HG02571 (cell line): ENCODE measurements around the gene RELB.
"Not testable (repeated sequence)": the region's sequence is repeated elsewhere in the genome, so short reads cannot be mapped to it uniquely, and the experiment has no call there.

ENCODE experiments used
- ATAC-seq: cut with Tn5 transposase; IDR thresholded peaks from one replicate; pipeline ENCODE4 v1.9.1; 2021; ENCODE audit warnings: mild to moderate bottlenecking, moderate library complexity; ENCODE audit not compliant: unreplicated experiment

Gene RELB, protein sequence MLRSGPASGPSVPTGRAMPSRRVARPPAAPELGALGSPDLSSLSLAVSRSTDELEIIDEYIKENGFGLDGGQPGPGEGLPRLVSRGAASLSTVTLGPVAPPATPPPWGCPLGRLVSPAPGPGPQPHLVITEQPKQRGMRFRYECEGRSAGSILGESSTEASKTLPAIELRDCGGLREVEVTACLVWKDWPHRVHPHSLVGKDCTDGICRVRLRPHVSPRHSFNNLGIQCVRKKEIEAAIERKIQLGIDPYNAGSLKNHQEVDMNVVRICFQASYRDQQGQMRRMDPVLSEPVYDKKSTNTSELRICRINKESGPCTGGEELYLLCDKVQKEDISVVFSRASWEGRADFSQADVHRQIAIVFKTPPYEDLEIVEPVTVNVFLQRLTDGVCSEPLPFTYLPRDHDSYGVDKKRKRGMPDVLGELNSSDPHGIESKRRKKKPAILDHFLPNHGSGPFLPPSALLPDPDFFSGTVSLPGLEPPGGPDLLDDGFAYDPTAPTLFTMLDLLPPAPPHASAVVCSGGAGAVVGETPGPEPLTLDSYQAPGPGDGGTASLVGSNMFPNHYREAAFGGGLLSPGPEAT

DNA sequence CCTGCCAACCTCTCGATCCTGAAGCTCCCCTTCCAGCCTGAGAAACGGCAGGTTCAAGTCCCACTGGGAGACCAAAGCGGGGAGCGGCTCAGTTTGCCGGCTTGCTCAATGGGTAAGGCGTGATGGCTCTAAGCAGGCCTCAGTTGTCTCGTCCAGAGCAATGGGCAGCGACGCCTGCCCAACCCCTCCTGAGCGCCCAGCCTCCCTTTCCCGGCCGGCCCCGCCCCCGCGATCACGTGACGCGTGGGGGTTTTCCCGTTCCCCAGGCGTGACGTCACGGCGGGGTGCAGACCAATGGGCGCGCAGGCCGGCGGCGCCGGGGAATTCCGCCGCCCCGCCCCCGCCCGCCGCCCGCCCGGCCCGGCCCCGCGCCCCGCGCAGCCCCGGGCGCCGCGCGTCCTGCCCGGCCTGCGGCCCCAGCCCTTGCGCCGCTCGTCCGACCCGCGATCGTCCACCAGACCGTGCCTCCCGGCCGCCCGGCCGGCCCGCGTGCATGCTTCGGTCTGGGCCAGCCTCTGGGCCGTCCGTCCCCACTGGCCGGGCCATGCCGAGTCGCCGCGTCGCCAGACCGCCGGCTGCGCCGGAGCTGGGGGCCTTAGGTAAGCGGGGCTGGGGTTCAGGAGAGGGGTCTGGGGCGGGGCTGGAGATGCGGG, at the start of gene RELB:
Gene RELB (plus strand): TSS at position 378 of the 653 bp plus-strand sequence. CDS start 116 bp downstream, at position 494.
- peak; percentile 45 for ATAC-seq

DNA sequence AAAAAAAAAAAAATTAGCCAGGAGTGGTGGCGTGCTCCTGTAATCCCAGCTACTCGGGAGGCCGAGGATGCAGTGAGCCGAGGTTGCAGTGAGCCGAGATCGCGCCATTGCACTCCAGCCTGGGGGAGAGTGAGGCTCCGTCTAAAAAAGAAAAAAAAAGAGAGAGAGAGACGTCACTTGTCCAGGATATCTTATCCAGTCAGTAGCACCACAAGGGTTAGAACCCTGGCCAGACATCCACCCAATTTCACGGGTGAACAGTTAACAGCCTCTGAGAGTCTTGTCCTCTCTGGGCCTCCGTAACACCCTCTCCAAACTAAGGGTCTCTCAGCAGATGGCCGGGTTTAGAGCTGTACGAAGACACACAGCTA, 47.0 kb upstream of the RELB start:
- ATAC-seq, result no peak

DNA sequence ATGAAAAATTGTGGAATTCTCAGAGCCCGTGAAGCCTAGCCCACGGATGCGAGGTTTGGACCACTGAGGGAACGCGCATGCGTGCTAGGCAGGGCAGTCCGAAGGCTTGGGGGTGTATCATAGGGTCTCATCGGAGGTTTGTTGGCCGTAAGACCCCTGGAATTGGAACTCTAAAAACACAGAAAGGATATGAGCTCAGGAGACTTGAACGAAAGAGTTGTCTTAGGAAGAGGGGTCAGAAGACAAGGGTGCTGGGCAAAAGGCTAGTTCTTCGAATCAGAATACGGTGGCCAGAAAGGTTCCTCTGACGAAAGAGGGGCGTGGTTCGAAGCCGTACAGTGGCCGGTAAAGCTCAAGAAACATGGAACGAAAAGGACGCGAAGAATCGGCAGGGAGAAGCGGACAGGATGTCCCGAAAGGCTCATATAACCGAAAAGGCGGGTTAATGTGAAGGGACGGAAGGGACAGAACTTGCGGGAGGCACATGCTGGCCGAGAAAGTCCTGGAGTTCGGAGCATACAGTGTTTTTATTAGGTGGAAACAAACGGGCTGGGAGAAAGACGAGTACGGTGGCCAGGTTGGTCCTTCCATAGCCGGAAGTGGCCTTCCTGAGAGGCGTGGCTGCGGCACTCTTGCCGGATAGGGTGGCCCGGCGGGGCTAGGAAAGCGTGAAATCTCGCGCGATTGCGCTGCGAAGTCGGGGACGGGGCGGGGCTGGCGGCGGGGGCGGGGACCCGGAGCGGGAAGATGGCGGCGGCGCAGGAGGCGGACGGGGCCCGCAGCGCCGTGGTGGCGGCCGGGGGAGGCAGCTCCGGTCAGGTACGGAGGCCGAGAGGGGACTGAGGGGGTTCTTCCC, 46.4 kb upstream of the RELB start, which contains the start of gene CLPTM1:
Gene CLPTM1 (plus strand): TSS at position 732 of the 856 bp plus-strand sequence. CDS start 16 bp downstream, at position 748.
- peak; percentile 77 for ATAC-seq

DNA sequence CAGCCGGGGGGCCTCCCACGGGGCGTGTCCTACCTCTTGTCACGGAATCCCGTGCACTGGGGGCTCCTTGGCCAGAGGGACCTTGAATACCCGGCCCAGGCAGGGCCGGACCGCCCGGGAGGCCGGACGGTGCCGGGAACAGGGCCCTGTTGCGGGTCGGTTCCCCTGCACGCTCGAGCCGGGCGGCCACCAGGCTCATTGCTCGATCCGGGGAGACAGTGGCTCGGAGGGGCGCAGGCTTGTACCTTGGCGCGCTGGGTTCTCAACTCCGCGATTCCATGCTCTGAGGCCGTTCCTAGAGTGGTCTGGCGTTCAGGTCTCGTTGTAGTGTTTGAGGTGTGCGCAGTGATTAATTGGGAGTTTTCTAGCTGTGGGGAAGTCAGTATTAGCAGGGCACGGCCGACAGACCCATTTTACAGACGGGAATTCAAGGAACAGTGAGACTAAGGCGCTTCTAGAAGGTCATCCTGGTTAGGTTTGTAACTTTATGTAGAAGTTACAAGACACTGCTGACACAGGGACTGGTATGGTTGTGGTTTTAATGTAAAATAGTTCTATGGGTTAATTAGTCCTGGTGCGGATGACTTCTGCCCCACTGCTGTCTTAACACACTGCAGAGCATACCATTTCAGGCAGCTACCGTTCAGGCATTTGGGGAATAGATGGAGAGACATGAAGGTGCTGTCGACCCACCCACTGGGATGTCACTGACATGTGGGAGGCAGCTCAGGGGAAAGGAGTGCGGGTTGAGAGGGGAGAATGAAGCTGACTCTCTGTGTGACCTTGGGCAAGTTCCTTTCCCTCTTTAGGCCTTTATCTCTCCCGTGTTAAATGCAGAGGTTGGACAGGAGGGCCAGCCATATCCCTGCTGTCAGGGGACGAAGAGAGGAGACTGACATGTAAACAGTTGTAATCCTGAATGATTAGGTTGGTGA, 45.5 kb upstream of the RELB start:
- ATAC-seq, result peak; percentile 9

DNA sequence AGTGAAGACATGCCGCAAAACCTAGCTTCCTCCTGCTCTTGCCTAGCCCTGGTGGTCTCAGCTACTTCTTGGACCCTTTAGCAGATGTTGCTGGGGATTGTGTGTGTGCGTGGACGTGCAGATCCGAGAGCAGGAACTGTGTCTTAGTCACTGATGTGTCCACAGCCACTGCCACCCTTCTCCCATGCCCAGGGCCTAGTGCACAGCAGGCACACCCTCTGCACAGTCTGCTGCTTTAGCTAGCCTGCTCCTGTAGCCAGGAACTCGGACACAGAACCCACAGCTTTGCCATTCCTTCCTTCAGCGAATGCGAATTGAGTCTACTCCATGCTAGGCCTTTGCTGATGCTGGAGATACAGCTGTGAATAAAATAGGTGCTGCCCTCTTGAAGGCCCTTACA, 43.7 kb upstream of the RELB start:
- no peak for ATAC-seq

DNA sequence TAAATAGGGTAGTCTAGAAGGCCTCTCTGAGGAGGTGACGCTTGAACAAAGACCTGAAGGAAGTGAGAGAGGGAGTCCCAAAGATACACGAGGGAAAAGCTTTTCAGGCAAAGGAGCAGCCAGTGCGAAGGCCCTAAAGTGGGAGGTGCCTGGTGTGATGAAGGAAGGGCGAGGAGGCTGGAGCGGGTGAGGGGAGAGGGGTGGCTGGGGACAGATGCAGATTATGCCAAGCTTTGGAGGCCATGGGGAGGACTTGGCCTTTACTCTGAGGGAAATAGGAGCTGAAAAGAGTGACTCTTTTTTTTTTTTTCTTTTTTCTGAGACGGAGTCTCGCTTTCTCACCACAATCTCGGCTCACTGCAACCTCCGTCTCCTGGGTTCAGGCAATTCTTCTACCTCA, 43.2 kb upstream of the RELB start:
- ATAC-seq, result no peak

DNA sequence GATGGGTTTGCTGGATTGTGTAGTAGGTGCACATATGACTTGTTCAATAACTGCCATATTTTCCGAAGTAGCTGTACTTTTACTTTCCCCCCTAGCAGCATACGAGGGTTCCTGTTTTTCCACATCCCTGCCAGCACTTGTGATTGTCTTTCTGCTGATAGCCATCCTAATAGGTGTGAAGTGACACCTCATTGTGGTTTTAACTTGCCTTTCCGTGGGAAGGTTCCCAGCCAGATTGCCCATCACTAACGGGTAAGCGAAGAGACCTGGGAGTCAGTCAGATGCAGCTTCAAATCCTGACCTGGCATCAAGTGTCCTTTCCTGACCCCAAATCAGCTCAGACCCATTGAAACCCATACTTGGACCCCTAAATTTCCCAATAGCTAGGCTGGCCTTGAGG, 41.6 kb upstream of the RELB start:
- no peak for ATAC-seq

DNA sequence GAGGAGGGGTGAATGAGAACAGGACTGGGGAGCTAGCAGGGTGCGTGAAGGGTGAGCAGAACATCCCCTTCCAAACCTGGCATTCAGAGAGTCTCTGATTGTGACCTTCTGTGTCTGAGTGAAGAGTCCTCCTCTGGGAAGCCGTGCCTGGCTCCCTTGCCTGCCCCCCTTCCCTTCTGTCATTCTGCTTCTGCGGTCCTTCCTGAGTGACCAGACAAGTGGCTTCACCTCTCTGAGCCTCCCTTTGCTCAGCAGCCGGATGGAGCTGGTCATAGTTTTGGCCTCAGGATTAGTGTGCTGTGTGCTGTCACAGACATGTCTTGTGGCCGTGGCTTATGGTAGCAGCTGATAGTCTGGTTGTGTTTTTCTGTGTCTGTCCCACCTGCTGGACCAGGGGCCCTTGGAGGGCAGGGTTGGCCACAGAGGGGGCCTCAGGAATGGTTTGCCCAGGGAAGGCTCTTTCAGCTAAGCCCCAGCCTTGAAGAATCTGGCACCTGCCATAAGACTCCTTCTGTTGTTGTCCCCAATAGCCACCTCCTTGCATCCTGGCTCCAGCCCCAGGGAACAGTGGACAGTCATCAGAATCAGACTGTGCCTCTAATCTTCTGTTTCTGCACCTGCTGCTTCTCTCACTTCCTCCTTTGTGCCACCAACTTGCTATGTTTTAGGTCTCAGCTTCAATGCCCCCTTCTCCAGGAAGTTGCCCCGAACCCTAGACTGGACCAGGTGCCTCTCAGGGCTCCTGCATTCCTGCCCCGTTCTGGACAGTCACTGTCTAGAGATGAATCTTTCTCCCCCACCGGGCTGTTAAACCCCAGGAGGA, 40.1 kb upstream of the RELB start:
- no peak for ATAC-seq

DNA sequence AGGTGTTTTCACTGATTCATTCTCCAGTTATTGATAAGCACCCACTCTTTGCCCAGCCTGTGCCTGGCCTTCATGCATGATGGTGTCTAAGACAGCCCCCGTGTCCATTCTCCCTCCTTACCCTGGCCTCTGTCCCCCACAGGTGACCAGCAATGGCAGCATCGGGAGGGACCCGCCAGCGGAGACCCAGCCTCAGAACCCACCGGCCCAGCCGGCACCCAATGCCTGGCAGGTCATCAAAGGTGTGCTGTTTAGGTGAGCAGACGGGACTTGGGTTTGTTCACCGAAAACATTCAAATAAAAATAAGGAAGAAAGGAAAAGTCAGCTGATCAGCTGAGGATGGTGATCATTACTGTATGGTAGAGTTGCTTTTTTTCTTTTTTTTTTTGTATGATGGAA, 39.4 kb upstream of the RELB start:
- ATAC-seq, result no peak

DNA sequence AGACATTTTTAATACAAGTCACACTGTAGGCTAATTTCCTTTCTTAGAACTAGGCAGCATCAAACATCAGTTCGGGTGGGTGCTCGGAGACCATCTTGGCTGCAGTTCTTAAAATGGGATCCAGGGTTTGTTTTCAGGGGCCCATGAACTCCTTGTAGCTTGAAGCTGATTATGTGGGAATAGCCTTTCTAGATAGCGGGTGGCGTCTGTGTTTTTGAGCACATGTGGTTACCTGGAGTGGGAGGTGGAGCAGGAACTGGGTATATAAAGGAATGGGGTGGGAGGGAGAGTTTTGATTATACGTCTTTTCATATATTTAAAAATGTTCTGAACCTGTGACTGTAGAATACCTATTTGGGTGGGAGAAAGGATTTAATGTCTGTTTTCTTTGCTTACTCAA, 33.1 kb upstream of the RELB start:
- ATAC-seq, result no peak

DNA sequence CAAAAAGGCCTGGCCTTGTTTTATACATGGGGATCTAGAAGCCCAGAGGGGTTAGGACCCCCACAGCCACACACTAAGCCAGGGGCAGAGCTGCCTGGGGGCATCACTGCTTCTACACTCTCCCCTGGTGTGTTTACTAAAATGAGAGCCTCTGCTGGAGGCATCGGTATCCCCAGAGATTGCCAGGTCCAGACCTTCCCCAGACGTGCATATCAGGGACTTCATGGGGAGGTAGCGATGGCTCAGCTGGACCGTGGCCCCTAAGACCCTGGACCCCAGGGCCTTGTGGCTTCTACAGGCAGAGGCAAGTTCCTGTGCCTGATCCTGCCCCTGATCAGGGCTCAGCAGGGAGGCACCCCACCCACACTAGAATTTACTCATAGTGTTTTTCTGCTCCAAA, 32.6 kb upstream of the RELB start:
- no peak for ATAC-seq

DNA sequence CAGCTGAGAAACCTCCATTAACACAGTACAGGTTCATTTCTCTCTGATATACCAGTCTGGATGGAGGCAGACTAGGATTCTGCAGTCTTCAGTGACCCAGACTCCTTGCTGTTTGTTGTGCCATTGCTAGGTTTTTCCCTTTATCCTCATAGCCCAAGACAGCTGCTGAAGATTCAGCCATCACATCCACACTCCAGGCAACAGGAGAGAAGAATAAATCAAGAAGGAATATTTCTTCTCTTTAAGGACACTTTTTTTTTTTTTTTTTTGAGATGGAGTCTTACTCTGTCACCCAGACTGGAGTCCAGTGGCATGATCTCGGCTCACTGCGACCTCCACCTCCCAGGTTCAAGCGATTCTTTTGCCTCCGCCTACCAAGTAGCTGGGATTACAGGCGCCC, 31.8 kb upstream of the RELB start:
- ATAC-seq, result no peak

DNA sequence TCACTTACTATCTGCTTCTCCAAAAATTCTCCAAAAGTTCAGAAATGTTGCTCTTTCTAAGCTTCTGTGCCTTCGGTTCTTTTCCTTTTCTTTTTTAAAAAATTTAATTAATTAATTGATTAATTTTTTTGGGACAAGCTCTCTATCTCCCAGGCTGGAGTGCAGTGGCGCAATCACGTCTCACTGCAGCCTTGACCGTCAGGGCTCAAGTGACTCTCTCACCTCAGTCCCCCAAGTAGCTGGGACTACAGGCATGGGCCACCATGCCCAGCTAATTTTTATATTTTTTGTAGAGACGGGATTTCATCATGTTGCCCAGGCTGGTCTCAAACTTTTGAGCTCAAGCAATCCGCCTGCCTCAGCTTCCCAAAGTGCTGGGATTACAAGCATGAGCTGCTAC, 29.8 kb upstream of the RELB start:
- ATAC-seq, result not testable (repeated sequence)

DNA sequence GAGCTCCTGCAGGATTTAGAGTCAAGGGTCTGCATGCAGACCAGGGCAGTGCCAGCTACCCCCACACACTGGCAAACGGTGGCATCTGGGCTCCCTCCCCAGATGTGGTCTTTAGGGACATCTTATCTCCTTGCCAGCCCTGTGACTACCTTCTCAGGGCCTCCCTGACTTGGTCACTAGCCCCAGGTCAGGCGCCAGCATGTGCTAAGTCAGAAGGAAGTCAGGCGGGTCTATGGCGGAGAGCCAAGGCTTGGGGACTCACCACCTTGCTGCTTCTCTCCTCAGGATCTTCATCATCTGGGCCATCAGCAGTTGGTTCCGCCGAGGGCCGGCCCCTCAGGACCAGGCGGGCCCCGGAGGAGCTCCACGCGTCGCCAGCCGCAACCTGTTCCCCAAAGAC, 28.5 kb upstream of the RELB start:
- ATAC-seq, result no peak

DNA sequence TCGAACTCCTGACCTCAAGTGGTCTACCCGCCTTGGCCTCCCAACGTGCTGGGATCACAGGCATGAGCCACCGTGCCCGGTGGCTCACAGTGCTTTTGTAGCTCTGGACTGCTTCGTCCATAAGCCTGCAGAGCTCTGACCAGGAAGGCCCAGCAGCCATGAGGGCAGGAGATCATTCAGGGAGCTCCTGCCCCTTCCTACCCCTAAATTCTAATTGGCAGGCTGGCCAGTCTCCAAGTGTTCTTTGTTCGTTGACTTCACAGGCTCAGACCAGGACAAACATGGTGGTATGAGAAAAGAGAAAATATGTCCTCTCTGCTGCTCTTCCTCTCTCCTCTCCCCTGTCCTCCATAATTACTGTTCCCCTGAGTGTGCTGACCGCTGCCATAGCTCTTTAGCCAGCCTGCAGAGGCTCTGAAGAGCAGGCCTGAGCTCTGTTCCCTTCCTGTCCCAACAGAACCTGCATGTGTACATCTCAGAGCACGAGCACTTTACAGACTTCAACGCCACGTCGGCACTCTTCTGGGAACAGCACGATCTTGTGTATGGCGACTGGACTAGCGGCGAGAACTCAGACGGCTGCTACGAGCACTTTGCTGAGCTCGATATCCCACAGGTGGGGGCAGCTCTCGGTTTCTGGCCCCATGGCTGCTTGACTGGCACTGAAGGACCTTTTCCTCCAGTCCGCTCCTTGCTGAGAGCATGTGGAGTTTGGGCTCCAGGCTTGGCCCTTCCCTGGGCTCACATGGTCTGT, 27.1 kb upstream of the RELB start:
- ATAC-seq, result no peak

DNA sequence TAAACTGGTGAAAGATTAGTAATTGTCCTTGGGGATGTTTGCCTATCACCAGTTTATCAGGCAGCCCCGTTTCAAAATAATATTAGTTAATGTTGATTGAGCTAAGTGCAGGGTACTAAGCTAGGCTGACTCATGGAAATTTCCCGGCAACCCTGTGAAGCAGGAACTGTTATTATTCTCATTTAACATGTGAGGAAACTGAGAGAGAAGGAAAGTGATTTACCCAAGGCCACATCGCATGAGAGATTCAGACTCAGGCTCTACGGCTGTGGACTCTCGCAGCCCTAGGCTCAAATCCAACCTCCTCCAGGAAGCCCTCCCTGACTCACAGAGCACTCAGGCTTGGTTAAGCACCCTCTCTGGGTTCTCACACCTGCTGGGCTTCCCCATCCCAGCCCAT, 26.4 kb upstream of the RELB start:
- ATAC-seq, result no peak

DNA sequence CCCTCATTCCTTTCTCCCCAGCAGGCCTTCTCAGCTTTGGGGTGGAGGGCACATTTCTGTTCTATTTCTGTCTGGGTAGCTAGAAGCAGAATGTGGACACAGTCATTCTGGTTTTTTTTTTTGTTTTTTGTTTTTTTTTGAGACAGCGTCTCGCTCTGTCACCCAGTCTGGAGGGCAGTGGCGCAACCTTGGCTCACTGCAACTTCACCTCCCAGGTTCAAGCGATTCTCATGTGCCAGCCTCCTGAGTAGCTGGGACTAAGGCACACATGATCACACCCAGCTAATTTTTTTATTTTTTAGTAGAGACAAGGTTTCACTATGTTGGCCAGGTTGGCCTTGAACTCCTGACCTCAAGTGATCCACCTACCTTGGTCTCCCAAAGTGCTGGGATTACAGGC, 25.8 kb upstream of the RELB start:
- ATAC-seq, result no peak

DNA sequence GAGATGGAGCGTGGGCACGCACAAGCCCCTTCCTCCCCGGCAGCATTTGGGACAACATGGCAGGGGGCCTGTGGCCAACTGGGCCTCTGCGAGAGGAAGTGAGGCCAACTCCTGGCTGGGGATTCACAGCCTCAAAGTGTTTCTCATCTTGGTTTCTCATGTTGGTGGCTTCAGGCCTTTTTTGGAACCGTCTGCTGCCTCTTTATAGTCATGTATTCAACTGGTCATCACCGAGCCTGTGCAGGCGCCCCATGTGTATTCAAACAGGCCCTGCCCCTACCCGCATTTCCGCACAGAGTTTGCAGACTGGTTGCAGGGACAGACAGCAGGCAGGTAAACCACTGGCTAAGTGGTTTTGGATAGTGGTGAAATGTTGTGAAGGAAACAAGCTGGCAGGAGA, 17.3 kb upstream of the RELB start:
- no peak for ATAC-seq

DNA sequence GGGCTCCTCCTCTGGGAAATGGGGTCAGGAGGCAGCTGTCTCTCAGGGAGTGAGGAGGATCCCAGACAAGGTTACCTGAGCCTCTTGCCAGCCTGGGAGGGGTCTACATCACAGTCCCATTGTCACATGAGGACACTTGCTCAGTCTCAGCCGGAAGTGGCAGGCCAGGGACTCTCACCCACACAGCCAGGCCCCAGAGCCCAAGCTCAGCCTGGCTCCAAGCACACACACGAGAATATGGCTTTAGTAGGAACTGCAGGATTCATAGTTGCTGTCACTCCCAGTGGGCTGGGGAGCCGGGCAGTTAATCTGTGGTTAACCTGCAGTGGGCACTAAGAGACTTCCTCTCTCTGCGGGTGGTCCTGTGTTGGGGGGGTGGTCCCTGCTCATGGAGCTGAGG, 15.8 kb upstream of the RELB start:
- ATAC-seq, result no peak
